IMR-90 (cell line): ENCODE data around the gene CUL4A. TPM values are rescaled to one million over a fixed set of nuclear protein-coding genes. Genes with fewer than 3 reads are reported as not detected.
A peak's percentile ranks its signal among the peaks of the same experiment; 100 is the strongest.

Experiments used
- ATAC-seq: fragments of 200-7000 bp; cut with Tn5 transposase; 2 replicates; pipeline ENCODE4 v1.9.1; 2020; ENCODE audit warnings: low read depth, mild to moderate bottlenecking, moderate library complexity
- BruUV-seq: library from RNA; stranded (reverse); fragments of 400-500 nt; replicated peaks from 2 replicates; lab custom pipeline; 2021; lab: Mats Ljungman, UMichigan
- CTCF ChIA-PET: fragments of 300-600 bp; formaldehyde crosslinking; extraction: SDS; loops from one replicate; lab custom pipeline; 2021; ENCODE audit warnings: antibody characterized with exemption; lab: Yijun Ruan, JAX
- POLR2A ChIA-PET: fragments of 300-600 bp; sonication (Branson Sonifier 250); formaldehyde crosslinking; loops from one replicate; lab custom pipeline; 2022; ENCODE audit warnings: antibody characterized with exemption; ENCODE audit not compliant: unreplicated experiment; lab: Charles Lee
- DNase-seq: peaks from one replicate; pipeline ENCODE4 v3.0.0; 2013
- H2AFZ ChIP-seq: replicated peaks from 2 replicates; pipeline ENCODE3; 2013; ENCODE audit warnings: low read length, mild to moderate bottlenecking; ENCODE audit not compliant: poor library complexity
- H2AK5ac ChIP-seq: 2 replicates; pipeline ENCODE4 v1.6.1; 2013; ENCODE audit warnings: low read depth, low read length, inconsistent platforms
- H2AK9ac ChIP-seq: replicated peaks from 2 replicates; pipeline ENCODE3; 2013; ENCODE audit warnings: mild to moderate bottlenecking, low read depth, low read length, moderate library complexity; ENCODE audit not compliant: poor library complexity
- H2BK120ac ChIP-seq: 2 replicates; pipeline ENCODE4 v1.6.1; 2013; ENCODE audit warnings: low read depth, low read length, inconsistent platforms
- H2BK15ac ChIP-seq: 3 replicates; pipeline ENCODE4 v1.6.1; 2013; ENCODE audit warnings: low read depth, low read length, inconsistent platforms
- H2BK20ac ChIP-seq: 2 replicates; pipeline ENCODE4 v1.6.1; 2013; ENCODE audit warnings: low read depth, mild to moderate bottlenecking, inconsistent platforms, low read length, moderate library complexity
- H2BK5ac ChIP-seq: 2 replicates; pipeline ENCODE4 v1.6.1; 2013; ENCODE audit warnings: mild to moderate bottlenecking, low read depth, low read length, inconsistent platforms; ENCODE audit not compliant: poor library complexity, severe bottlenecking
- H3K14ac ChIP-seq: replicated peaks from 2 replicates; pipeline ENCODE4 v1.6.1; 2013; ENCODE audit warnings: low read depth, low read length, inconsistent platforms
- H3K18ac ChIP-seq: 2 replicates; pipeline ENCODE4 v1.6.1; 2013; ENCODE audit warnings: low read depth, low read length, control low read depth
- H3K23ac ChIP-seq: 2 replicates; pipeline ENCODE4 v1.6.1; 2013; ENCODE audit warnings: low read depth, low read length, inconsistent platforms
- H3K27ac ChIP-seq: 2 replicates; pipeline ENCODE4 v1.5.1; 2013; ENCODE audit warnings: mild to moderate bottlenecking, control low read depth, low read length; ENCODE audit not compliant: insufficient read depth
- H3K27me3 ChIP-seq: 2 replicates; pipeline ENCODE4 v1.6.1; 2013; ENCODE audit warnings: low read length; ENCODE audit not compliant: control insufficient read depth, insufficient read depth
- H3K36me3 ChIP-seq: 2 replicates; pipeline ENCODE4 v1.6.1; 2013; ENCODE audit warnings: low read length, mixed read lengths; ENCODE audit not compliant: control insufficient read depth, insufficient read depth
- H3K4ac ChIP-seq: 2 replicates; pipeline ENCODE4 v1.6.1; 2013; ENCODE audit warnings: low read depth, low read length, inconsistent platforms
- H3K4me1 ChIP-seq: 2 replicates; pipeline ENCODE4 v1.6.1; 2013; ENCODE audit warnings: low read length, mixed read lengths; ENCODE audit not compliant: control insufficient read depth, insufficient read depth
- H3K4me2 ChIP-seq: 2 replicates; pipeline ENCODE4 v1.6.1; 2013; ENCODE audit warnings: low read depth, mild to moderate bottlenecking, control low read depth, low read length, moderate library complexity
- H3K4me3 ChIP-seq: 2 replicates; pipeline ENCODE4 v1.5.1; 2013; ENCODE audit warnings: low read depth, mild to moderate bottlenecking, control low read depth, low read length, moderate library complexity; ENCODE audit not compliant: insufficient read depth
- H3K56ac ChIP-seq: 2 replicates; pipeline ENCODE4 v1.6.1; 2013; ENCODE audit warnings: low read length, inconsistent platforms; ENCODE audit not compliant: insufficient read depth; ENCODE audit errors: extremely low read depth
- H3K79me1 ChIP-seq, 2 experiments: 2 replicates each; pipeline ENCODE4 v1.6.1; 2013; ENCODE audit warnings: low read length in 2 of 2, inconsistent platforms in 1 of 2, low read depth in 1 of 2
- H3K9ac ChIP-seq: 2 replicates; pipeline ENCODE4 v1.6.1; 2013; ENCODE audit warnings: low read depth, low read length, control low read depth
- H3K9me1 ChIP-seq: 2 replicates; pipeline ENCODE4 v1.6.1; 2013; ENCODE audit warnings: low read length, inconsistent platforms; ENCODE audit not compliant: insufficient read depth
- H3K9me3 ChIP-seq: 2 replicates; pipeline ENCODE4 v1.6.1; 2013; ENCODE audit warnings: low read length; ENCODE audit not compliant: control insufficient read depth, insufficient read depth
- H4K20me1 ChIP-seq: 2 replicates; pipeline ENCODE4 v1.6.1; 2013; ENCODE audit warnings: low read length, inconsistent platforms; ENCODE audit not compliant: insufficient read depth
- H4K5ac ChIP-seq: 2 replicates; pipeline ENCODE4 v1.6.1; 2013; ENCODE audit warnings: mild to moderate bottlenecking, low read depth, low read length, control low read depth
- H4K8ac ChIP-seq, 2 experiments: 2 replicates each; pipeline ENCODE4 v1.6.1; 2013; ENCODE audit warnings: low read depth in 2 of 2, low read length in 2 of 2, control low read depth in 1 of 2, inconsistent platforms in 1 of 2
- H4K91ac ChIP-seq: 2 replicates; pipeline ENCODE4 v1.6.1; 2013; ENCODE audit warnings: low read depth, low read length, inconsistent platforms; ENCODE audit not compliant: insufficient read depth
- CEBPB ChIP-seq: IDR thresholded peaks from 2 replicates; pipeline ENCODE4 v1.6.1; 2012; ENCODE audit warnings: low read depth, low read length, improper control_type of control experiment
- CHD1 ChIP-seq: IDR thresholded peaks from 2 replicates; pipeline ENCODE4 v1.6.1; 2012; ENCODE audit warnings: low read depth, low read length, improper control_type of control experiment
- CTCF ChIP-seq: conservative IDR thresholded peaks from 2 replicates; pipeline ENCODE4 v1.5.1; 2012; ENCODE audit warnings: mild to moderate bottlenecking, low read depth, low read length, improper control_type of control experiment
- ELK1 ChIP-seq: fragments of 150-350 bp; IDR thresholded peaks from 2 replicates; pipeline ENCODE4 v1.6.1; 2016; ENCODE audit warnings: low read depth, mild to moderate bottlenecking, low read length, moderate library complexity, borderline replicate concordance
- MAZ ChIP-seq: IDR thresholded peaks from 2 replicates; pipeline ENCODE4 v1.6.1; 2012; ENCODE audit warnings: low read depth, mild to moderate bottlenecking, low read length, improper control_type of control experiment, moderate library complexity, borderline replicate concordance
- MXI1 ChIP-seq: IDR thresholded peaks from 2 replicates; pipeline ENCODE4 v1.6.1; 2012; ENCODE audit warnings: low read depth, mild to moderate bottlenecking, low read length, moderate library complexity, borderline replicate concordance
- POLR2A ChIP-seq: IDR thresholded peaks from 2 replicates; pipeline ENCODE4 v1.6.1; 2012; ENCODE audit warnings: mild to moderate bottlenecking, low read depth, low read length
- RAD21 ChIP-seq: IDR thresholded peaks from 2 replicates; pipeline ENCODE4 v1.6.1; 2012; ENCODE audit warnings: low read length, improper control_type of control experiment
- RCOR1 ChIP-seq: IDR thresholded peaks from 2 replicates; pipeline ENCODE4 v1.6.1; 2012; ENCODE audit warnings: mild to moderate bottlenecking, low read length, improper control_type of control experiment; ENCODE audit not compliant: insufficient replicate concordance
- RFX5 ChIP-seq: IDR thresholded peaks from 2 replicates; pipeline ENCODE4 v1.8.0; 2012; ENCODE audit warnings: low read depth, mild to moderate bottlenecking, low read length, moderate library complexity
- USF2 ChIP-seq: fragments of 150-350 bp; IDR thresholded peaks from 2 replicates; pipeline ENCODE4 v1.6.1; 2017; ENCODE audit warnings: mild to moderate bottlenecking, antibody characterized with exemption, low read length, low read depth
- WGBS, 2 experiments: methylation state at CpG; one replicate each; pipeline versions ENCODE4 v1.1.5 to v1.1.7; 2013; ENCODE audit warnings: missing lambda C conversion rate in 2 of 2; ENCODE audit not compliant: insufficient read length in 1 of 2; ENCODE audit errors: extremely low coverage in 2 of 2; 5-methylcytosine and 5-hydroxymethylcytosine counted together
- dilution Hi-C: fragments of 300-500 bp; cut with HindIII; formaldehyde crosslinking; loops from one replicate; pipeline ENCODE4 v1.14.3; 2018; ENCODE audit warnings: low sequenced_read_pairs; ENCODE audit not compliant: unreplicated experiment
- in situ Hi-C: fragments of 300-500 bp; cut with MboI; formaldehyde crosslinking; loops from 3 replicates; pipeline ENCODE4 v1.14.3; 2019; ENCODE audit warnings: low sequenced_read_pairs, inconsistent platforms, mixed read lengths
- intact Hi-C: fragments of 100-400 bp; cut with micrococcal nuclease; formaldehyde crosslinking; loops from 2 replicates; pipeline ENCODE4 v1.10.0; 2022
- polyA plus RNA-seq, 3 experiments: library from polyadenylated mRNA; depleted of rRNA; stranded (reverse); fragments of >200 nt; gene quantifications; 2 replicates each; pipeline ENCODE4 v1.2.3, GENCODE V29; 2012; ENCODE audit warnings: low replicate concordance in 1 of 3
- total RNA-seq: library from RNA; depleted of rRNA; stranded (reverse); fragments of >200 nt; gene quantifications from 2 replicates; pipeline ENCODE4 v1.2.3, GENCODE V29; 2012

CUL4A gene
- total and polyA plus RNA-seq, 2 of the 4 experiments (the other 2 are of a cell fraction), result 86.0 to 146 TPM

GRCh38 chr13:113273851-113274590 lies 64.6 kb downstream of the CUL4A start:
- peak overlapping the region; percentile 44; the same call in 1 of the 2 replicates for H4K5ac ChIP-seq
- H2AK9ac ChIP-seq, result peak overlapping the region; percentile 23
- intact Hi-C loops (loop anchor here (2.0 kb wide), 1 partner anchor 289 kb away; no protein-coding TSS in a partner anchor), in situ Hi-C loops (no loop called here), dilution Hi-C loops (no loop called here)
- H3K4me3 ChIP-seq, result no peak overlapping the region
- H2BK15ac ChIP-seq, result no peak overlapping the region
- WGBS, 2 experiments, result 97% methylated on average over 10 of the region's 15 CpGs; no CpG with 5 or more reads in 1 of the 2 experiments
- H3K9me1 ChIP-seq, result no peaks in the 10 kb centered on the region
- H3K79me1 ChIP-seq, result no peaks in the 10 kb centered on the region
- peak overlapping the region; percentile 46; the same call in 1 of the 2 replicates for H2AK5ac ChIP-seq
- POLR2A ChIA-PET, result no interaction called here
- H3K27ac ChIP-seq, result no peak overlapping the region
- no peak overlapping the region for H3K56ac ChIP-seq
- H3K4me2 ChIP-seq, result no peak overlapping the region
- H4K8ac ChIP-seq, result no peak overlapping the region
- no peak overlapping the region for H2BK120ac ChIP-seq
- H3K4me1 ChIP-seq, result peaks cover 3% of the 10 kb centered on the region
- H3K14ac ChIP-seq, result no peak overlapping the region
- no peaks in the 10 kb centered on the region for H3K36me3 ChIP-seq
- no peak overlapping the region for H4K91ac ChIP-seq
- no peaks in the 10 kb centered on the region for H3K27me3 ChIP-seq
- ATAC-seq (peak; percentile 57), DNase-seq (peak; percentile 87)
- no peak overlapping the region for H2BK20ac ChIP-seq
- no TSS peak for BruUV-seq
- H3K9ac ChIP-seq, result no peak overlapping the region
- no peak for TF ChIP-seq ELK1
- no peak for TF ChIP-seq USF2
- no peak for TF ChIP-seq CEBPB
- TF ChIP-seq MXI1, result no peak
- no peak for TF ChIP-seq CHD1
- TF ChIP-seq CTCF, result no peak
- TF ChIP-seq MAZ, result no peak
- TF ChIP-seq RCOR1, result no peak
- no peak for TF ChIP-seq RFX5
- no peak for TF ChIP-seq POLR2A
- no peak for TF ChIP-seq RAD21
- no peak overlapping the region; the same call in 1 of the 2 replicates for H3K18ac ChIP-seq
- H2AFZ ChIP-seq, result no peak overlapping the region
- H2BK5ac ChIP-seq, result peak overlapping the region; percentile 49
- CTCF ChIA-PET, result interaction anchor here (0.9 to 1.1 kb wide), 2 partner anchors 15 to 18 kb away, joined by 3 read pairs; no protein-coding TSS in a partner anchor
- H3K23ac ChIP-seq, result no peak overlapping the region
- no peak overlapping the region for H3K4ac ChIP-seq
- H3K9me3 ChIP-seq, result no peaks in the 10 kb centered on the region
- H4K20me1 ChIP-seq, result no peaks in the 10 kb centered on the region
